Measurements from ENCODE around the gene LAMTOR5.

DNA sequence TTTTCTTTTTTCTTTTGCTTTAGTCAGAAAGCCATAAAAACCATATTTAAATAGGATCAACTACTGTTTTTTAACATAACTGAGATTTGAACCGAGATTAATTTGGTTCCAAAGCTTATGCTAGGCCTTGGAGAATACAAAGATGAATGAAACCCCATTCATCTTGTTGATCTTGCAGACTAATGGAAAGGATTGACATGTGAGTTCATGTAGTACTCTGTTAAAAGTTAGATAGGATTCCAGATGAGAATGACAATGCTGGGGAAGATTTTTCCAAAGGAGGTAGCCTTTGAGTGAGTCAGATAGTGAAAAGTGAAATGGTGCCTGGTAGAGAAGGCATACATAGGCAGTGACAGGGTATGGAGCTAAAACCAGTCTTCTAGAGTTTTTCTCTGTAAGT, 45.6 kb downstream of the LAMTOR5 start:
- TF ChIP-seq, protein P1, sequence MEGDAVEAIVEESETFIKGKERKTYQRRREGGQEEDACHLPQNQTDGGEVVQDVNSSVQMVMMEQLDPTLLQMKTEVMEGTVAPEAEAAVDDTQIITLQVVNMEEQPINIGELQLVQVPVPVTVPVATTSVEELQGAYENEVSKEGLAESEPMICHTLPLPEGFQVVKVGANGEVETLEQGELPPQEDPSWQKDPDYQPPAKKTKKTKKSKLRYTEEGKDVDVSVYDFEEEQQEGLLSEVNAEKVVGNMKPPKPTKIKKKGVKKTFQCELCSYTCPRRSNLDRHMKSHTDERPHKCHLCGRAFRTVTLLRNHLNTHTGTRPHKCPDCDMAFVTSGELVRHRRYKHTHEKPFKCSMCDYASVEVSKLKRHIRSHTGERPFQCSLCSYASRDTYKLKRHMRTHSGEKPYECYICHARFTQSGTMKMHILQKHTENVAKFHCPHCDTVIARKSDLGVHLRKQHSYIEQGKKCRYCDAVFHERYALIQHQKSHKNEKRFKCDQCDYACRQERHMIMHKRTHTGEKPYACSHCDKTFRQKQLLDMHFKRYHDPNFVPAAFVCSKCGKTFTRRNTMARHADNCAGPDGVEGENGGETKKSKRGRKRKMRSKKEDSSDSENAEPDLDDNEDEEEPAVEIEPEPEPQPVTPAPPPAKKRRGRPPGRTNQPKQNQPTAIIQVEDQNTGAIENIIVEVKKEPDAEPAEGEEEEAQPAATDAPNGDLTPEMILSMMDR (IDR thresholded peaks at IDR 0.05; ENCODE audit: poor library complexity) = no peak
- no peak for TF ChIP-seq EZH2 (IDR thresholded peaks at IDR 0.05; ENCODE audit: borderline replicate concordance)

Measured in hepatocyte (in vitro differentiated cells).